Suprapubic skin (tissue), 3 donors: ENCODE measurements around the gene TNNI3K.

ENCODE experiments used
- POLR2A ChIP-seq, 2 donors: fragments of 450-650 bp; IDR thresholded peaks; one replicate each; pipeline ENCODE4 v1.6.1; 2017; ENCODE audit warnings: antibody characterized with exemption in 2 of 2, mild to moderate bottlenecking in 2 of 2, moderate library complexity in 2 of 2
- TF ChIP-seq, protein P1 (sequence below), 2 donors: fragments of 200-600 bp in 1 of 2; fragments of 450-650 bp in 1 of 2; sonication (generic) in 1 of 2; IDR thresholded peaks; one replicate each; pipeline ENCODE4 v1.5.1; 2016 to 2019; ENCODE audit warnings: antibody characterized with exemption in 2 of 2, mild to moderate bottlenecking in 1 of 2, moderate library complexity in 1 of 2

DNA sequence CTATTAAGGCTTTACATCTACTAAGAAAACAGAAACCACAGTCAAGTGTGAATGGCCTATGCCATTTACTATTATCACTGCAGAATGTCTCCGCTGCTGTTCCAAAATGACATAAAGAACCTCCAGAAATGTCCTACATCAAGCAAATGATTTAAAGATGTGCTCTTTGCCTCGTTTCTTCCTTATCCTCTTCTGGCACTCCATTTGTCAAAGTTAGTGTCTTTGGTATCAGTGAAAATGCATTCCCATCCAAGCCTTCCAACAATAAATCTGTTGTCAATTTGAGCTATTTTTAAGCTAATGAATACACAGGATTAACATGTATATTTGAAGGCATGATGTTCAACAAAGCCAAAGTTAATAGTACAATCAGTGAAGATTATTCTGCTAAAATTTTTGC, 171.6 kb downstream of the TNNI3K start:
- TF ChIP-seq, protein P1, sequence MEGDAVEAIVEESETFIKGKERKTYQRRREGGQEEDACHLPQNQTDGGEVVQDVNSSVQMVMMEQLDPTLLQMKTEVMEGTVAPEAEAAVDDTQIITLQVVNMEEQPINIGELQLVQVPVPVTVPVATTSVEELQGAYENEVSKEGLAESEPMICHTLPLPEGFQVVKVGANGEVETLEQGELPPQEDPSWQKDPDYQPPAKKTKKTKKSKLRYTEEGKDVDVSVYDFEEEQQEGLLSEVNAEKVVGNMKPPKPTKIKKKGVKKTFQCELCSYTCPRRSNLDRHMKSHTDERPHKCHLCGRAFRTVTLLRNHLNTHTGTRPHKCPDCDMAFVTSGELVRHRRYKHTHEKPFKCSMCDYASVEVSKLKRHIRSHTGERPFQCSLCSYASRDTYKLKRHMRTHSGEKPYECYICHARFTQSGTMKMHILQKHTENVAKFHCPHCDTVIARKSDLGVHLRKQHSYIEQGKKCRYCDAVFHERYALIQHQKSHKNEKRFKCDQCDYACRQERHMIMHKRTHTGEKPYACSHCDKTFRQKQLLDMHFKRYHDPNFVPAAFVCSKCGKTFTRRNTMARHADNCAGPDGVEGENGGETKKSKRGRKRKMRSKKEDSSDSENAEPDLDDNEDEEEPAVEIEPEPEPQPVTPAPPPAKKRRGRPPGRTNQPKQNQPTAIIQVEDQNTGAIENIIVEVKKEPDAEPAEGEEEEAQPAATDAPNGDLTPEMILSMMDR (IDR thresholded peaks at IDR 0.05), result no peak
- TF ChIP-seq POLR2A (IDR thresholded peaks at IDR 0.05), result no peak
